ENCODE results near the gene CEP85L. TPM values are rescaled to one million over a fixed set of nuclear protein-coding genes. Genes with fewer than 3 reads are reported as not detected.

CEP85L gene
- total RNA-seq, 3 donors from 2014 or later (not counting 1 experiment from before 2014, with no cell fraction given) = 75.0 to 85.2 (median 82.0) TPM

GRCh38 chr6:118648866-118649554 is 2.4 kb downstream of the CEP85L start:
- Mint-ChIP-seq H3K27ac (peak overlapping the region in 1 of 2 donors; percentile 89), H3K27me3 (ENCODE audit: low read depth in 2 of 2) (no peaks in the 10 kb centered on the region), H3K4me1 (peaks cover 30 to 44% of the 10 kb centered on the region in 2 donors), H3K4me3 (peak overlapping the region; percentile 89), H3K36me3 (no peaks in the 10 kb centered on the region), H3K9me3 (no peaks in the 10 kb centered on the region)
- WGBS (ENCODE audit: insufficient coverage) = 100% methylated on average over 1 of the region's 2 CpGs
- H3K4me3 ChIP-seq (ENCODE audit: low read length) = no peak overlapping the region
- ATAC-seq (no peak), DNase-seq (no peak)
- TF ChIP-seq CTCF (IDR thresholded peaks at IDR 0.05) = no peak
- H3K27ac ChIP-seq (ENCODE audit: low read length) = no peak overlapping the region
- intact Hi-C loops (cut with micrococcal nuclease) = no loop called here
- H3K27me3 ChIP-seq (ENCODE audit: control insufficient read depth, insufficient read depth, low read length) = no peaks in the 10 kb centered on the region
- H3K9me3 ChIP-seq (ENCODE audit: control insufficient read depth, insufficient read depth, low read length) = no peaks in the 10 kb centered on the region
- H3K36me3 ChIP-seq (ENCODE audit: control insufficient read depth, insufficient read depth, low read length) = no peaks in the 10 kb centered on the region
- H3K4me1 ChIP-seq (ENCODE audit: control insufficient read depth, insufficient read depth, low read length) = peaks cover 11% of the 10 kb centered on the region

- ATAC-seq (no peak), DNase-seq (no peak)
- peaks cover 26 to 47% of the 10 kb centered on the region in 2 donors for H3K4me1 Mint-ChIP-seq
- Histone ChIP-seq H3K27ac (ENCODE audit: low read length) (no peak overlapping the region), H3K27me3 (ENCODE audit: control insufficient read depth, insufficient read depth, low read length) (no peaks in the 10 kb centered on the region), H3K9me3 (ENCODE audit: control insufficient read depth, insufficient read depth, low read length) (no peaks in the 10 kb centered on the region), H3K36me3 (ENCODE audit: control insufficient read depth, insufficient read depth, low read length) (no peaks in the 10 kb centered on the region), H3K4me3 (ENCODE audit: low read length) (no peak overlapping the region), H3K4me1 (ENCODE audit: control insufficient read depth, insufficient read depth, low read length) (peaks cover 8% of the 10 kb centered on the region)
- intact Hi-C loops (cut with micrococcal nuclease) = no loop called here
- no peaks in the 10 kb centered on the region for H3K27me3 Mint-ChIP-seq (ENCODE audit: low read depth in 2 of 2)
- no peaks in the 10 kb centered on the region for H3K36me3 Mint-ChIP-seq
- no peak overlapping the region for H3K4me3 Mint-ChIP-seq
- H3K27ac Mint-ChIP-seq = no peak overlapping the region
- WGBS (ENCODE audit: insufficient coverage) = 86% methylated on average over 1 of the region's 2 CpGs
- H3K9me3 Mint-ChIP-seq = no peaks in the 10 kb centered on the region
- TF ChIP-seq CTCF (IDR thresholded peaks at IDR 0.05) = no peak
Measured at GRCh38 chr6:118646977-118647376, 4.4 kb downstream of the CEP85L start.

- H3K27me3 ChIP-seq (ENCODE audit: control insufficient read depth, insufficient read depth, low read length) = no peaks in the 10 kb centered on the region
- no peak overlapping the region for H3K27ac ChIP-seq (ENCODE audit: low read length)
- Mint-ChIP-seq H3K27ac (no peak overlapping the region), H3K4me1 (peaks cover 22 to 47% of the 10 kb centered on the region in 2 donors), H3K27me3 (ENCODE audit: low read depth in 2 of 2) (no peaks in the 10 kb centered on the region), H3K36me3 (no peaks in the 10 kb centered on the region), H3K4me3 (no peak overlapping the region), H3K9me3 (no peaks in the 10 kb centered on the region)
- no peak for TF ChIP-seq CTCF (IDR thresholded peaks at IDR 0.05)
- intact Hi-C loops (cut with micrococcal nuclease) = no loop called here
- no peak overlapping the region for H3K4me3 ChIP-seq (ENCODE audit: low read length)
- peaks cover 4% of the 10 kb centered on the region for H3K4me1 ChIP-seq (ENCODE audit: control insufficient read depth, insufficient read depth, low read length)
- H3K9me3 ChIP-seq (ENCODE audit: control insufficient read depth, insufficient read depth, low read length) = no peaks in the 10 kb centered on the region
- no peaks in the 10 kb centered on the region for H3K36me3 ChIP-seq (ENCODE audit: control insufficient read depth, insufficient read depth, low read length)
- ATAC-seq = no peak
- 97% methylated on average over 2 of the region's 2 CpGs for WGBS (ENCODE audit: insufficient coverage)
- DNase-seq = no peak
Measured at GRCh38 chr6:118645395-118645794, 6.0 kb downstream of the CEP85L start.

- Histone ChIP-seq H3K4me1 (ENCODE audit: control insufficient read depth, insufficient read depth, low read length) (no peaks in the 10 kb centered on the region), H3K9me3 (ENCODE audit: control insufficient read depth, insufficient read depth, low read length) (no peaks in the 10 kb centered on the region), H3K4me3 (ENCODE audit: low read length) (no peak overlapping the region), H3K27ac (ENCODE audit: low read length) (no peak overlapping the region), H3K36me3 (ENCODE audit: control insufficient read depth, insufficient read depth, low read length) (no peaks in the 10 kb centered on the region), H3K27me3 (ENCODE audit: control insufficient read depth, insufficient read depth, low read length) (no peaks in the 10 kb centered on the region)
- no peak for TF ChIP-seq CTCF (IDR thresholded peaks at IDR 0.05)
- no peaks in the 10 kb centered on the region for H3K9me3 Mint-ChIP-seq
- H3K36me3 Mint-ChIP-seq = no peaks in the 10 kb centered on the region
- H3K27me3 Mint-ChIP-seq (ENCODE audit: low read depth in 2 of 2) = no peaks in the 10 kb centered on the region
- DNase-seq (no peak), ATAC-seq (no peak)
- peaks cover 18 to 45% of the 10 kb centered on the region in 2 donors for H3K4me1 Mint-ChIP-seq
- intact Hi-C loops (cut with micrococcal nuclease) = no loop called here
- 100% methylated on average over 2 of the region's 2 CpGs for WGBS (ENCODE audit: insufficient coverage)
- H3K27ac Mint-ChIP-seq = peak overlapping the region in 1 of 2 donors; percentile 5
- no peak overlapping the region for H3K4me3 Mint-ChIP-seq
Measured at GRCh38 chr6:118644007-118644406, 7.4 kb downstream of the CEP85L start.
